ENCODE data around the gene PARD6G. TPM values are rescaled to one million over a fixed set of nuclear protein-coding genes. Genes with fewer than 3 reads are reported as not detected.
"Not testable (repeated sequence)": the region's sequence is repeated elsewhere in the genome, so short reads cannot be mapped to it uniquely, and the experiment has no call there.

PARD6G gene
- total RNA-seq, 1 experiment from 2014 or later: 0.20 TPM

DNA sequence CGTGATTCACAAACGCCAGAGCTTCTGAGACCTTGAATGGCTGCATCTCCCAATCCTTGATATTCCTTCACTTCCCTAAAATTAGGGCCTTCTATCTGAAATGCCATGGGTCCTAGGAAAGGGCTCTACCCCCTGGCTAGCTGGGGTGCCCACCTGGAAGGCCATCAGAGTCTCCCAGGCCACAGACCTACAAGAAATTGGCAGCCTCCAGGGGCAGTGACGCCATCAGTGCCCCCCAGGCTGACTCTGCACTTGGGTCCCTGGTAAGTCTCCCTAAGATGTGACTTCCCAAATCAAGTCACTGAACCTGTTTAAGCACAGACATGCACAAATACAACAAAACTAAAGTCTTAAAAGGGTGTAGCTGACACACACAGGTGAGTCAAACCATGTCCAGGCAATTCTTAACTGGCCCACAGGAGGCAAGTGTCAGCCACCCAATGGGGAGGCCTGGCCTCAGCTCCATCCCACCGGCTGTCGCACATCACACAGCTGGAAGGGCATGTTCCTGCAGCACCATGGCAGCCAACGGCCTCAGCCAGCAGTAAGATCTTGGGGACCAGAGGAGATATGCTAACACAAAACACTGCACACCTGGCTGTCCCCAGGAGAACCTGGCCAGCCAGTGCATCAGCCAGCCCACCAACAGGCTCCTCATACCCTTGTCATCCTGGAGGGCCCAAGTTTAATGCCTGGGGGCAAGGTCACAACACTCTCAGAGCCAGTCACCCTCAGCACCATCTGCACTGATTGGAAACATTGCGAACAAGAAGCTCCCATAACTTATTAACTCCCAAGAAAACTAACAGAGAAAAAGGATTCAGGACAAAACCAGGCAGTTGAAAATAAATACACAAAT lies 5.2 kb downstream of the PARD6G start:
- no peak for DNase-seq (ENCODE audit: low spot score)

DNA sequence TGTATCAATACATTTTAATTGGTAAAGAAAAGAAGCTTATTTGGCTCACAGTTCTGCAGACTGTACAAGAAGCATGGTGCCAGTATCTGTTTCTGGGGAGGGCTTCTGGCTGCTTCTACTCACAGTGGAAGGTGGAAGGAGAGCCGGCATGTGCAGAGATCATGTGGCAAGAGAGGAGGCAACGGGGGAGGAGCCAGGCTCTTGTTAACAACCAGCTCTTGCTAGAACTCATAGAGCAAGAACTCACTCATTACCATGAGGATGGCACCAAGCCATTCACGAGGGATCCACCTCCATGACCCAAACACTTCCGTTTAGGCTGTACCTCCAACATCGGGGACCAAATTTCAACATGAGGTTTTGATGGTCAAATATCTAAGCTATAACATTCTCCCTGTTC lies 7.5 kb downstream of the PARD6G start:
- no peak for DNase-seq (ENCODE audit: low spot score)

DNA sequence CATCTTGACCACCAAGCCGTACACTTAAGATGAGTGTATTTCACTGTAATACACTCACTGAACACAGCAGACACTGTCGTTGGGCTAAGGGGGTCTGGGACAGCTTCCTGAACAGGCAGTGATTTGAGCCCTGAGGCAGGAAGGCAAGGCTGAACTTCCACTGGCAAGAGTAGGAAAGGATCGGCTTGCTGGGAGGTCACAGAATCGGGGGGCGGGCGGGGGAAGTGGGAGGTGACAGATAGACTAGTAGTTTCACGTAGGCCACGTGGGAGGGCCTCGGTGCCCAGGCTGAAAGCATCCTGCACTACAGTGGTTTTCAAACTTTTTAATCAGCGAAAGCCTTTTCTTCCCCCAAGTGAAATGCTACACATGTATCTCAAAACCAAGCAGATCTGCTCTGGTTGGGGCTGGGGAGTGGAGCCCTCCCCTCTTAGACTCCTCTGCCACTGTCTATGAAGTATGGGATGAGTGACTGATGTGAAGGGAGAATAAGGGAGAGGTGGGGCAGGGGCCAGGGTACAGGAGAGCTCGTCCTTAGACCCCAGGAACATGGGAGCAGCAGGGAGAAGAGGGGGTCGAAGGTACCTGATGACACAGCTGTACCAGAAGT lies 8.6 kb downstream of the PARD6G start:
- DNase-seq (ENCODE audit: low spot score): no peak

DNA sequence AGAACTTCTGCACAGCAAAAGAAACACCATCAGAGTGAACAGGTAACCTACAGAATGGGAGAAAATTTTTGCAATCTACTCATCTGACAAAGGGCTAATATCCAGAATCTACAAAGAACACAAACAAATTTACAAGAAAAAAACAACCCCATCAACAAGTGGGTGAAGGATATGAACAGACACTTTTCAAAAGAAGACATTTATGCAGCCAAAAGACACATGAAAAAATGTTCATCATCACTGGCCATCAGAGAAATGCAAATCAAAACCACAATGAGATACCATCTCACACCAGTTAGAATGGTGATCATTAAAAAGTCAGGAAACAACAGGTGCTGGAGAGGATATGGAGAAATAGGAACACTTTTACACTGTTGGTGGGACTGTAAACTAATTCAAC lies 9.8 kb downstream of the PARD6G start:
- DNase-seq (ENCODE audit: low spot score): not testable (repeated sequence)

DNA sequence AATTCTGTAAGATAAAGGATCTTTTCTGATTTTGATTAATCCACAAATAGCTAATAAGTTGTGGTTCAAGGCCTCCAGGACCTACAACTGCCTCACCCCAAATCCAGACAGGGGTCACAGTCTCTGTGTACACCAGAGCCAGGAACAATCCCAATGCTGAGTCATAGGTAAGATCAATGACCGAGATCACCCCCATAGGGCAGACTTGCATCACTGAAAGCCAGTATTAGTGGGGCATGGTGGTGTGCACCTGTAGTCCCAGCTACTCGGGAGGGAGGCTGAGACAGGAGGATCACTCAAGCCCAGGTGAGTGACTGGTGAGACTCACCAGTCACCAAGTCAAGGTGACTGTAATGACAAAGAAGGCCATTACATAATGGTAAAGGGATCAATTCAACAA lies 12.9 kb downstream of the PARD6G start:
- no peak for DNase-seq (ENCODE audit: low spot score)

DNA sequence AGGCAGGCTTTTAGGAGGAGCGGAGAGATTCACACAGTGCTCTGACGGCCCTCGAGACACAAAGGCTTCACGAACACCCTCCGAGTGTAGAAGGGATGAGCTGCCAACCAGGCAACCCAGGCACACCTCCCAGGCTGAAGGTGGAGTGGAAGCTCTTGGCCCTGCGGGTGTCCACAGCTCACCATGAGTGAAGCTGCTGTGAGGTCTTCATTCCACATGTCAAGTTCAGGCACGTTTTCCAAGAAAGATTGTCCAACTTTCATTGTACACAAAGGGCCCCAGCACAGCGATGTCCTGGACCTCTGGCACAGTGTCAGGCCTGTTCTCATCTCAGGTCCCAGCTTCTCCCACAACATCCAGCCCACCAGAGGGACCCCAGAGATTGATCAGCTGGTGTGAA lies 13.4 kb downstream of the PARD6G start:
- no peak for DNase-seq (ENCODE audit: low spot score)

DNA sequence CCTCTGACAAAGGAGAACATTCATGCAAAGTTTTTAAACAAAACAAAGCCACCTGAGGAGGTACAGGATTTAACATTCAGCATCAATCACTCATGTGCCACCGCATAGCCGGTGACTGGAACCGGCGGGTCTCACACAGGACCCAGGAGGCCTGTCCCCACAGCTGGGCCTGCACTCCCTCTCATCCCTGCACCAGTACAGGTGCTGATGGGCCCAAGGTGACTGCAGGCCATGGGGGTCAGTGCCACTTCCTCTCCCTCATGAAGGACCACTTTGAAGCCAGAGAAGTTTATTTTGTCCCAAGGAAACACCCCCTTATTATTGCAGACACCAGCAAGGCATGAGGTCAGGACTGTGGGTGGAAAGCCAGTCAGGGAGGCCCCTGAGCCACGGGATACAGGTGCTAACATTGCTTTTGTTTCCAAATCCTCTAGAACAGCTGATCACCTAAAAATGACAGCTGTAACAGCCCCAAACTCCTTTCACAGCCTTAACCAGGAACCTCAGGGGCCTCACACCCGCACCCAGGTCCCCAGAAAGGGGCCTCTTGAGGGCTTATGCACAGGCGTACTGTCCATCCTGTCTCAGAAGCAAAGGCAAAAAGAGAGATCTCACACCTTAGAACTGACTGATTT lies 14.0 kb downstream of the PARD6G start:
- no peak for DNase-seq (ENCODE audit: low spot score)

DNA sequence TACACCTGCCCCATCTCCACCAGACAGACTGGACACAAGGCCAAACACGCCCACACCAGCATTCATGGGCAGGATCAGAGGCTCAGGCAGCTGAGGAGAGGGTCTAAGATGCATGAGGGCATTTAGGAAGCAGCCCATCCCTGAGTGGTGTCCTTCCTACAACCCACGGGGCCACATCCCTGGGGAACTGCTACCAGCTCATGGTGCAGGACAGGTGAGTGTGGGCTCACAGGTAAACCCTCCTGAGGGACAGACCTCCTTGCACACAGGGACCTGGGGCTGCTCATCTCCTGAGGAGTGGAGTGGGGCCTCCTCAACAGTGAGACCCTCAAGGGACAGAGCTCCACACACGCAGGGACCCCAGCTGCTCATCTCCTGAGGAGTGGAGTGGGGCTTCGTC lies 14.6 kb downstream of the PARD6G start:
- DNase-seq (ENCODE audit: low spot score): no peak

DNA sequence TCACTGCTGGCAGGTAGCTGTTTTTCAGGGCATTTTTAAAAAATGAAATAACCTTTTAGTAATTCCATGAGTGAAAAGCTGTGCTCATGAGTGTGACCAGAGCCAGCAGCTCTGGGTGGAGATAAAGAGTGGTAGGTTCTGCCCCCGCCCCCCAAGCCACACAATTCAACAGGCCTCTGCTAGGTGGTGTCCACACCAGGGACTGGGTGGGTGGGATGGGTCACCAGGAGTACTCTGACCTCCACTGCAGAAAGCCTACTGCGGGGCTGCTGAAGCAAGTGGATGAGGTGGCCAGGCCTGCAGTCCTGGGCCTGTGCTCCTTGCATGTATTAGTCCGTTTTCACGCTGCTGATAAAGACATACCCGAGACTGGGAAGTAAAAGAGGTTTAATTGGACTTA lies 15.3 kb downstream of the PARD6G start:
- DNase-seq (ENCODE audit: low spot score): no peak

DNA sequence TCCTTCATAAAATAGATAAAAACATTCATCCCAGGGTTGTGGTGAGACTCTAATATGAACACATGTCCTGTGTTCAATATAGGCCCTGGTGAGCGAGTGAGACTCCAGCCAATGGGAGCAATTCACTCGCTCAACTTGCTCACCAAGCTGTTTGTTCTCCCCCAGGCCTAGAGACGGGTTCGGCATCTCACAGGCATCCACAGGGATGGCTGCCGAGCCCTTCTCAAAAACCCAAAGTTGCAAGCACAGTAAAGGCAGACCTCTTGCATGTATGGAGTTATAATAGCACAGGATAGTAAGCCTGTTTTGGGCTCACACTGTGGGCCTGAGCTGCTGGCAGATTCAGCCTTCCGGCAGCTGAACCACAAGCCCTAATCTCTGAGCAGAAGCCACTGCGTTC lies 15.7 kb downstream of the PARD6G start:
- no peak for DNase-seq (ENCODE audit: low spot score)

DNA sequence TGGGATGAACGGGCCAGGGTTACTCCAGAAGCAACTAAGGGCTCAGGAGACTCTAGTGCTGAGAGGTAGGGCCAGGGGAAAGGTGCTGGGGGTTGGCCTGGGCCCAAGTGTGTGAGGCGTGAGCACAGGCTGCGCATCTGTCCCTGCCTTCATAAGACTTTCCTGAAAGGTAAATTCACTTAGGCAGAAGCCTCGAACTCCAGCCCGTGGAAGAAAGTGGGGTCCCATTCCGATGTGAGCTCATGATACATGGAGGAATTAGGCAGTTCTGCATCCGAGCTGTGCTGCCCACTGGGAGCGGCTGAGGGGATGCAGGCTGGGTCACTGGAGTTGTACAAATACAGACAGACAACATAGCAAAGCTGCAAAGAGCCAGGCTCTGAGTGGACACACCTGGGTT lies 16.2 kb downstream of the PARD6G start:
- DNase-seq (ENCODE audit: low spot score): no peak

DNA sequence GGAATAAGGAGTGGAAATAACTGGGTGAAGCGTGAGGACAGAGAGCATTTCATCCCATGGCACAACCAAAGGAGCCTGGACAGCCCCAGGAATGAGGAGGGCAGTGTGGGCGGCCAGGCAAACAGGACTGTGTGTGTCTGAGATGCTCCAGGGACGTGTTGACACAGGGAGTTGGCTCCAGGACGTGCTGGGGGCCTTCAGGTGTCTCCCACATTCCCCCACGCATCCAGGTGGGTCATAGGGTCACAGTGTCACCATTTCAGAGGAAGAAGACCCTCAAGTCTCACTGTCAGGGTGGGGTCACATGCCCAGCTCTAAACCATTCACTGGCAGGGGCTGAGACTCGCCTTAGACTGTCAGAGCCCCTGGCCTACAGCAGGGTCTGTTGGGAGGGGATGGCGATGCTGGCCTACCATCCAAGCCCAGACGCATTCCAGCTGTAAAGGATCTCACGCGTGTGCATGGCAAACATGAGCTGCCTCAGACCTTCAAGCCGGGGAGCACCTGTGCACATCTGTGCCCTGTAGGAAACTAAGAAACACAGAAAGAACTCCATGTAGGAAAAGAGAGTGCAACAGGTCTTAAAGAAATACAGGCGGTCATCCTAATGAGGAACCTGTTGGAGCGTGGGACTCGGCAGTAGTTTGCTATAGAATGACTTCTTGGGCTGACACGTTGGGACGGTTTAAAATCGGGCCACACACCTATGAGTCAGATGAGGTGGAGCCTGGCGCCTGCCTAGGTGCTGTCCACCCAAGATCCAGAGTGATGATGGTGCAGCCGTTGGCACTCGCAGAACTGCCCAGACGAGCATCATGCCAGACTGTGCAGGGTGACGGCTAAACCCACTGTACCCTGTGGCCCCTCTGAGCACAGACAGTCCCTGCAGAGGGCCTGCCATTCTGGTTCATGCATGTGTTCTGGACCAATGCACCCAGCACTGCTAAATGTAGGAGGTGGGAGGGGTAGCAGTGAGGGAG lies 17.3 kb downstream of the PARD6G start:
- no peak for DNase-seq (ENCODE audit: low spot score)

DNA sequence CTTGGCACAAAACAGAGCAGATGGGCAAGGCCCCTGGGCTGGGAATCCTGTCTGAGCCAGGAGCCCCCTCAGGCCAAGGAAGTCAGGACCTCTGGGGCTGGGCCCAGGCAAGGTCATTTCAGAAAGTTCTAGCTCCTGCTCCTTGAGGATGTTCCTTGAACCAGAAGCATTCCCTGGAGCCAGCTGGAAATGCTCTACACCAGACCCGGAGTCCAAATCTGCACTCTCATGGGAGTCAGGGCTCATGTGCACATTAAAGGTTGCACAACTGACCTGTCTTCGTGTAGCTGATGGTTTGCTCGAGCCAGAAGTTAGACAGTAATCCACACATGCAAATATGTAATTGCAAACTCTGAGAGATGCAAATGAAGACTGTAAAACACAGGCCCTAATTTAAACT lies 18.0 kb downstream of the PARD6G start:
- DNase-seq (ENCODE audit: low spot score): no peak

DNA sequence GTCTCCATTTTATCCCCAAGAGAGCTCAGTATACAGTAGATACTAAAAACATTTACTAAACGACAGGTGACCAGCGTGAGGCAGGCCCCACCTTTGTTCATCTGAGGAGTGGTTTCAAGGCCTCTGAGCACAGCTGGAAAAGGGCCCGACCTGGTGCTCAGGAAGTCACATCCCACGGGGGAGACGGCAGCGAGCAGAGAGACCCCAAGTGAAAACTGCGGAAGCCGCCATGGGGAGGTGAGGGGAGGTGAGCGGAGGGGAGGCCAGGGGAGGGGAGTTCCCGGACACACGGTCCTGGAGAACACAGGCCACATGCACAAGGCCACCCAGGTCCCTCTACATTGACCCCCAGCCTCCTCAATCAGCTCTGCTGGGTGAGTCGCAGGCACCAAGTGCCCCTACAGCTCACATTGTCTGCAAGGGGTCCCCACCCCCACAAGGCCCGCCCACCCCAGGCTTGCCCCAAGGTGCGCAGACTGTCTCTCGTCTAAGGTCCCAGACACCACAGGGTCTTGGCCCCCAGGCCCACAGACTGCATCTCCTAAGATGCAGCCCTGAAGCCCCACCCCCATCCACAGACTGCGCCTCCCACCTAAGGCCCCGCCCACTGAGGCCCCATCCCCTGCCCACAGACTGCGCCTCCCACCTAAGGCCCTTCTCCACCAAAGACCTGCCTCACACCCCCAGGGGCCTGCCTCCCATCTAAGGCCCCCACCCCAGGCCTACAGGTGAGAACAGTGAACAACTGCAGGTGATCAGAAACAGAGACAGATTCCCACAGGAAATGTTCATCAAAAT lies 19.1 kb downstream of the PARD6G start:
- no peak for DNase-seq (ENCODE audit: low spot score)

DNA sequence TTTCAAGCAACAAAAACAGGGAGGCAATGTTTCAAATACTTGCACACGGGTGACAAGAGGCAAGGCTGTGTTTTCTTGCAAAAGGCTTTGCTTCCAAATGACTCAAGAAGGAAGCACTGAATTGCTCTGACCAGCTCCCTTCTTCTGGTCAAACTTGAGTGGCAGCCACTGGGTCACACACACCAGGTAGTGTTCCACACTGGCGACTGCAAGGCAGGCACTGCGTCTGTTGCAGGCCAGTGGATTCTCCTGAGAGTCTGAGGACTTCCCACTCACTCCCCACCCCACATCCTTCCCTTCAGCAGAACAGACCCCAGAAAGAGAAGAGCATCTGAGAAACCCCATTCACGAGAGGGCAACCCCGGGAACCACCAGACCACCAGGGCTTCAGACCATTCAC lies 19.8 kb downstream of the PARD6G start:
- DNase-seq (ENCODE audit: low spot score): no peak

DNA sequence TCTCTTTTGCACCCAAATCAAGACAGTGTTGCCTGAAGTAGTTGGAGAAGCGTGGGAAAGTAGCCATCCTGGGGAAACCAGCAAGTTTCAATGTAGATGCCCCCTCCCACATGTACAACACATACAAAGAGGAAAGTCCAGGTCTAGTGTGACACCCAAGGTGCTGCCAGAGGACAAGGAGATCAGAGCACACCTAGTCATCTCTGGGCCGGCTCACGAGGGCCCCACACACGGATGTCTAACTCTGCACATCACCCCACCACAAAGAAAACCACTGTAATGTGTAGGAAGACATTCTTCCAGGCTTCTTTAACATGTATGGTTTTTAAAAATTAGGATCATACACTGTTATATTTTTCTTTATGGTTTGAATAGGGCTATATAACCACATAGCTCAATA lies 21.6 kb downstream of the PARD6G start:
- no peak for DNase-seq (ENCODE audit: low spot score)

DNA sequence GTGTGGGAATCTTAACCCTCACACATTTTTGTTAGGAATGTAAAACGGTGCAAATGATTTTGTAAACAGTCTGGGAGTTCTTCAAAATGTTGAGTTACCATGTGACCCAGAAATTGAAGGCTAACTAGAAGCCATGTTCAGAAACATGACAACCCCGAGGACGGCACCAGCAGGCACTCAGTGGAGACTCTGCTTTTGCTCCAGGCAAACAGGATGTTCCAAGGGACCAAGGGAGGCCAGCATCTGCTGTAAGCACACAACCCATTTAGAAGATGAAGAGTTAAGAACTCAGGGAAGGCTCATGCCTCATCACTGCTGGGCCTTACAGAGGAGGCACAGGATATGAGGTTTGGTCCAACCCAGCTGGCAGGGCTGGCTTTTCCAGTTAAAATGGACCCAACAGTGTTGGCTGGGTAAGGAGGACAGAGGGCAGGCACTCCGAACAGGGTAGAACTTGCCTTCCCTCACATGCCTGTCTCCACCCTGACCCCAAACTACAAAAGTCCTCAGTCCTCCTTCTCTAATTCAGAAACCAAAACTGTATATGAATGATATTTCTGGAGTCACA lies 23.6 kb downstream of the PARD6G start:
- DNase-seq (ENCODE audit: low spot score): no peak

DNA sequence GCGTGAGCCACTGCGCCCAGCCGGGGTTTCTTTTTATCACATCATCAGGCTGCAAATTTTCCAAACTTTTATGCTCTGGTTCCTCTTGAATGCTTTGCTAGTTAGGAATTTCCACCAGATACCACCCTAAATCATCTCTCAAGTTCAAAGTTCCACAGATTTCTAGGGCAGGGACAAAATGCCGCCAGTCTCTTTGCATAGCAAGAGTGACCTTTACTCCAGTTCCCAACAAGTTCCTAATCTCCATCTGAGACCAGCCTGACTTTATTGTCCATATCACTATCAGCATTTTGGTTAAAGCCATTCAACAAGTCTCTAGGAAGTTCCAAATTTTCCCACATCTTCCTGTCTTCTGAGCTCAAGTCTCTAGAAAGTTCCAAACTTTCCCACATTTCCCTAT lies 27.8 kb downstream of the PARD6G start:
- DNase-seq (ENCODE audit: low spot score): not testable (repeated sequence)

DNA sequence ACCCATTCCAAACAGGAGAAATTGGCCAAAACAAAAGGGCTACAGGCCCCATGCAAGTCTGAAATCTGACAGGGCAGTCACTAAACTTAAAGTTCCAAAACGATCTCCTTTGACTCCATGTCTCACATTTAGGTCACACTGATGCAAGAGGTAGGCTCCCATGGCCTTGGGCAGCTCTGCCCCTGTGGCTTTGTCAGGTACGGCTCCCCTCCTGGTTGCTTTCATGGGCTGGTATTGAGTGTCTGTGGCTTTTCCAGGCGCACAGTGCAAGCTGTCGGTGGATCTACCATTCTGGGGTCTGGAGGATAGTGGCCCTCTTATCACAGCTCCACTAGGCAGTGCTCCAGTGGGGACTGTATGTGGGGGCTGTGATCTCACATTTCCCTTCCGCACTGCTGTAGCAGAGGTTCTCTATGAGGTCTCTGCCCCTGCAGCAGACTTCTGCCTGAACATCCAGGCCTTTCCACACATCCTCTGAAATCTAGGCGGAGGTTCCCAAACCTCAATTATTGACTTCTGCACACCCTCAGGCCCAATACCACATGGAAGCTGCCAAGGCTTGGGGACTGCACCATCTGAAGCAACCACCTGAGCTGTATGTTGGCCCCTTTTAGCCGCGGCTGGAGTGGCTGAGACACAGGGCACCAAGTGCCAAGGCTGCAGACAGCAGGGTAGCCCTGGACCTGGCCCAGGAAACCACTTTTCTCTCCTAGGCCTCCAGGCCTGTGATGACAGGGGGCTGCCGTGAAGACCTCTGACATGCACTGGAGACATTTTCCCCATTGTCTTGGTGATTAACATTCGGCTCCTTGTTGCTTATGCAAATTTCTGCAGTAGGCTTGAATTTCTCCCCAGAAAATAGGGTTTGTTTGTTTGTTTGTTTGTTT lies 28.7 kb downstream of the PARD6G start:
- DNase-seq (ENCODE audit: low spot score): no peak

All from HT-29 (cell line).